A673 (cell line): Measurements from ENCODE around the gene SERINC5.

Source experiments
- EZH2 ChIP-seq: fragments of 200-600 bp; sonication (generic); IDR thresholded peaks from 2 replicates; pipeline ENCODE4 v1.6.1; 2017; ENCODE audit warnings: borderline replicate concordance, low read depth, mild to moderate bottlenecking, mixed read lengths, antibody characterized with exemption, low read length; ENCODE audit not compliant: poor library complexity, severe bottlenecking
- TF ChIP-seq, protein P1 (sequence below): fragments of 300-800, 200-600 bp; sonication (generic); conservative IDR thresholded peaks from 2 replicates; pipeline ENCODE4 v1.5.1; 2017; ENCODE audit warnings: low read depth, mild to moderate bottlenecking, antibody characterized with exemption, low read length, moderate library complexity, mixed read lengths

DNA sequence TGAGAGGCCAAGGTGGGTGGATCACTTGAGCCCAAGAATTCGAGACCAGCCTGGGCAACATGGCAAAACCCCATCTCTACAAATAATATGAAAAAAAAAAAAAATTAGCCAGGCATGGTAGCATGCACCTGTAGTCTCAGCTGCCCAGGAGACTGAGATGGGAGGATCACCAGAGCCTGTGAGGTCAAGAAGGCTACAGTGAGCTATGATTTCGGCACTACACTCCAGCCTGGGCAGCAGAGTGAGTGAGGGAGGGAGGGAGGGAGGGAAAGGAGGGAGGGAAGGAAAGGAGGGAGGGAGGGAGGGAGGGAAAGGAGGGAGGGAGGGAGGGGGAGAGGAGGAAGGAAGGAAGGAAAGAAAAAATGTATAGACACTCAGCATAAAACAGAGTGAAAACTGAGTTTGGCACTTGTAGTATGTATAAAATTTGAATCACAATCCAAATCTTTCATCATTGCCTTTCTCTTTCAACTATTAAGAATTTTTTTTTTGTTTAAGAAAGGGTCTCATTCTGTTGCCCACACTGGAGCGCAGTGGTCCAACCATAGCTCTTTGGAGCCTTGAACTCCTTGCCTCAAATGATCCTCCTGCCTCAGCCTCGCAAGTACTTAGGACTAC, 27.8 kb downstream of the SERINC5 start:
- TF ChIP-seq, protein P1, sequence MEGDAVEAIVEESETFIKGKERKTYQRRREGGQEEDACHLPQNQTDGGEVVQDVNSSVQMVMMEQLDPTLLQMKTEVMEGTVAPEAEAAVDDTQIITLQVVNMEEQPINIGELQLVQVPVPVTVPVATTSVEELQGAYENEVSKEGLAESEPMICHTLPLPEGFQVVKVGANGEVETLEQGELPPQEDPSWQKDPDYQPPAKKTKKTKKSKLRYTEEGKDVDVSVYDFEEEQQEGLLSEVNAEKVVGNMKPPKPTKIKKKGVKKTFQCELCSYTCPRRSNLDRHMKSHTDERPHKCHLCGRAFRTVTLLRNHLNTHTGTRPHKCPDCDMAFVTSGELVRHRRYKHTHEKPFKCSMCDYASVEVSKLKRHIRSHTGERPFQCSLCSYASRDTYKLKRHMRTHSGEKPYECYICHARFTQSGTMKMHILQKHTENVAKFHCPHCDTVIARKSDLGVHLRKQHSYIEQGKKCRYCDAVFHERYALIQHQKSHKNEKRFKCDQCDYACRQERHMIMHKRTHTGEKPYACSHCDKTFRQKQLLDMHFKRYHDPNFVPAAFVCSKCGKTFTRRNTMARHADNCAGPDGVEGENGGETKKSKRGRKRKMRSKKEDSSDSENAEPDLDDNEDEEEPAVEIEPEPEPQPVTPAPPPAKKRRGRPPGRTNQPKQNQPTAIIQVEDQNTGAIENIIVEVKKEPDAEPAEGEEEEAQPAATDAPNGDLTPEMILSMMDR: no peak
- TF ChIP-seq EZH2: no peak
